AG09309 (cell line): ENCODE measurements around the gene MED13L.
A peak's percentile ranks its signal among the peaks of the same experiment; 100 is the strongest.
"Not testable (repeated sequence)": the region's sequence is repeated elsewhere in the genome, so short reads cannot be mapped to it uniquely, and the experiment has no call there.

Experiments
- DNase-seq: peaks from one replicate; pipeline ENCODE4 v3.0.0-alpha.2; 2010; ENCODE audit warnings: low read depth
- H3K4me3 ChIP-seq: 2 replicates; pipeline ENCODE4 v1.5.1; 2011; ENCODE audit warnings: mild to moderate bottlenecking, low read depth, low read length, moderate library complexity; ENCODE audit not compliant: control insufficient read depth
- TF ChIP-seq, protein P1 (sequence below): IDR thresholded peaks from 2 replicates; pipeline ENCODE4 v1.5.1; 2011; ENCODE audit warnings: mild to moderate bottlenecking, low read depth, low read length, inconsistent platforms; ENCODE audit not compliant: insufficient read depth, control insufficient read depth; ENCODE audit errors: missing control alignments

The MED13L gene

DNA sequence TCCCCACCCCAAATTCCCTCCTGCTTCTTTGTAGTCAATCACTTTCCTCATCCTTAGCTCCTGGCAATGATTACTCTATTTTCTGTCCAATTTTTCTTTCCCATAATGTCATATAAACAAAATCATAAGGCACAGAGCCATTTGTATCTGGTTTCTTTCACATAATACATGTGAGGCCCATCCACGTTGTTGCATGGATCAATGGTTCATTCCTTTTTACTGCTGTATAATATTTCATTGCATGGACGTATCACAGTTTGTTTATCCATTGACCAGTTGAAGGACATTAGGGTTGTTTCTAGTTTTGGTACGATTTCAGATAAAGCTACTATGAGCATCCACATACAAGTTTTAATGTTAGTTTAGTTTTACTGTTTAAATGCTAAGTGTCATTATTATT, 13.7 kb upstream of the MED13L start:
- no peak for DNase-seq
- TF ChIP-seq, protein P1, sequence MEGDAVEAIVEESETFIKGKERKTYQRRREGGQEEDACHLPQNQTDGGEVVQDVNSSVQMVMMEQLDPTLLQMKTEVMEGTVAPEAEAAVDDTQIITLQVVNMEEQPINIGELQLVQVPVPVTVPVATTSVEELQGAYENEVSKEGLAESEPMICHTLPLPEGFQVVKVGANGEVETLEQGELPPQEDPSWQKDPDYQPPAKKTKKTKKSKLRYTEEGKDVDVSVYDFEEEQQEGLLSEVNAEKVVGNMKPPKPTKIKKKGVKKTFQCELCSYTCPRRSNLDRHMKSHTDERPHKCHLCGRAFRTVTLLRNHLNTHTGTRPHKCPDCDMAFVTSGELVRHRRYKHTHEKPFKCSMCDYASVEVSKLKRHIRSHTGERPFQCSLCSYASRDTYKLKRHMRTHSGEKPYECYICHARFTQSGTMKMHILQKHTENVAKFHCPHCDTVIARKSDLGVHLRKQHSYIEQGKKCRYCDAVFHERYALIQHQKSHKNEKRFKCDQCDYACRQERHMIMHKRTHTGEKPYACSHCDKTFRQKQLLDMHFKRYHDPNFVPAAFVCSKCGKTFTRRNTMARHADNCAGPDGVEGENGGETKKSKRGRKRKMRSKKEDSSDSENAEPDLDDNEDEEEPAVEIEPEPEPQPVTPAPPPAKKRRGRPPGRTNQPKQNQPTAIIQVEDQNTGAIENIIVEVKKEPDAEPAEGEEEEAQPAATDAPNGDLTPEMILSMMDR = no peak
- no peak overlapping the region for H3K4me3 ChIP-seq

DNA sequence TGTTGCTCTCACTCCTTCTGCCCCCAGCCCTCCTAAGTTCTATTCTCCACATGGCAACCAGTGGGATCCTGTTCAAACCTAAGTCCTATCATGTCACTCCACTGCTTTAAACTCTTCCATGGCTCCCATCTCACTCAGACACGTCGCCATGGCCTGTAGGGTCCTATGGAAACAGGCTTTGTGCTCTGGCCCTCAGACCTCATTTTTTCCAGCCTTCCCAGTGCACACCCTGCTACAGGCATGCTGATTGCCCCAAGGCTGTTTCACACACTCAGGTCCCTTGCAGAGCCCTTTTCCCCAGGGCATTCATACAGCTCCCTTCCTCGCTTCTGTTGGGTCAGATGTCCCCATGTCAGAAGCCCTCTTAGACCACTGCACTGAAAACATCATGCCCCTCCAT, 11.2 kb upstream of the MED13L start:
- DNase-seq = no peak
- TF ChIP-seq, protein P1 = no peak
- no peak overlapping the region for H3K4me3 ChIP-seq

DNA sequence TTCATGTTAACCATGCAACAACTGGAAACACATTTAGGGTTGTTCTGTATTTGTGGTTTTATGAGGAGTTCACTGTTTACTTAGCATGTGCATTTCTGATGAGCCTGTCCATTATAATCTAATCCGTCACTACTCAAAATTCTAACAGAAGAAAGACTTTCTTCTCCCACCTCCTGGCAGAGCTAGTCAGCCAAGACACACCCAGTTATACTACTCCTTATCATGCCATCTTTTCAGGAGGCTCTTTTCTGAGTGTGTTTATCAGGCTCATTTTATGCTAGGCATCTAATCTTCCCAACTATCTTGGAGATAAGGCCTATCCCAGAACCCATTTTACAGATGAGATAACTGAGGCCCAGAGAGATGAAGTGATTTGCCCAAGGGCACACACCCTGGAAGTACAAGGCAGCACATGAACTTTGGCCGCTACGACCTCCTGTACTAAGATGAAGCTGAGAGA, 10.4 kb upstream of the MED13L start:
- TF ChIP-seq, protein P1 = no peak
- no peak overlapping the region for H3K4me3 ChIP-seq
- no peak for DNase-seq

DNA sequence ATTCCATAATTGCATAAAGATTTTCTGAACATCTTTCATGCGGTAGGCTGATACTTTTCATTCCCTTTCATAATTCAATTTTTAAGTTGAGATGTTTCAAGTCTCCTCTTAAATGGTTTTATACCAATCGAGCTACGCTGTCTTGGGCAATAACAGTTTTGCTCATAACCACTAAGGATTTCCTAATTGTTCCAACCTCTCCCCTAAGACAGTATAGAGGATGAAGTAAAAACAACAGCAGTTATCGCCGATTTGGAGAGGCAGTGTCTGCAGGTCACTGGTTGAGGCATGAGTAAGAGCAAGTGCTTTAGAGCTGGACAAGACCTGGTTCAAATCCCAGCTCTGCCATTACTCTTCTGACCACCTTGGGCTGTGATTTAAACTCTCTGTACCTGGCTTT, 6.9 kb upstream of the MED13L start:
- TF ChIP-seq, protein P1 = no peak

GRCh38 chr12:116283881-116284280, 6.4 kb upstream of the MED13L start:
- H3K4me3 ChIP-seq, DNase-seq: not testable (repeated sequence)

More for the DNA sequence above, 6.9 kb upstream of the MED13L start:
- H3K4me3 ChIP-seq = no peak overlapping the region
- DNase-seq = peak; percentile 69

DNA sequence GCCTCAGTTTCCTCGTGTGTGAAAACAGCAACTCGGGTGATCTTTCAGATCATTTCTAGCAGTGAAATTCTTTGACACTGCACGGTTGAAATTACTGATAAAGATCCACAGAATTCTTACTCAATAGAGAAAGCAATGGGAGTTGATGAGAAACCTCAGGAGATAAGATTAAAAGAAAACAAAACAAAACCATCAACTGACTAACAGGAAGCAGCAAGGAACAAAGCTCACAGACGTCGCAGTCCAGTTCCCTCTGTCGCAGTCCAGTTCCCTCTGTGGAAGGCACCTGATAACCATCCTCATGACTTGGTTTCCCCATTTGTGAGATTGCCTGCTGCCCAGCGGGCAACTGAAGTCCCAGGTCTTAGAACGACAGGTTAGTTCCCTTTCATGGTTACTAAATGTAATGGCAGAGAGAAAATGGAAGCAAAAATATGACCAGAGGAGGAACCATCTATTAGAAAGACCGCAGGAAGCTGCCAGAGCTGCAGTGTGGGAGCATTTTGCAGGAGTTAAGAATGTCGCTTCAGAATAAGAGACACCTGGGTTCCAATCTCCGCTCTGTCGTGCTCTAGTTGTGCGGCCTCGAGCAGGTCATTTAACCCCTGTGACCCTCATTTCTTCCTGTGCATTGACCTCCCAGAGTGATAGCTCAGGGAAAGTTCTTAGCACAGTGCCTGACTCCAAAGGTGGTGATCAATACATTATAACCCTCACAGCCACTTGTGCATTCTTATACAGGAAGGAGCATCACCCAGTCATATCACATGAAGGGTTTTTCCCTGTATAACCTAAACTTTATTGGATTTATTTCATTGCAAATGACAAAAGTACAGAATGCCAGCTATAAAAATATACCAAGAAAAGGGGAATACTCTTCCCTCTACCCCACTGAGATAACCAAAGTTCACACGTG, 5.1 kb upstream of the MED13L start:
- DNase-seq = no peak
- TF ChIP-seq, protein P1 = no peak

GRCh38 chr12:116280595-116281290, 3.2 kb upstream of the MED13L start:
- DNase-seq = no peak
- no peak overlapping the region for H3K4me3 ChIP-seq
- TF ChIP-seq, protein P1 = no peak

More for the DNA sequence above, 5.1 kb upstream of the MED13L start:
- H3K4me3 ChIP-seq = no peak overlapping the region
